ENCODE results near the gene CDR2L.

The CDR2L gene

DNA sequence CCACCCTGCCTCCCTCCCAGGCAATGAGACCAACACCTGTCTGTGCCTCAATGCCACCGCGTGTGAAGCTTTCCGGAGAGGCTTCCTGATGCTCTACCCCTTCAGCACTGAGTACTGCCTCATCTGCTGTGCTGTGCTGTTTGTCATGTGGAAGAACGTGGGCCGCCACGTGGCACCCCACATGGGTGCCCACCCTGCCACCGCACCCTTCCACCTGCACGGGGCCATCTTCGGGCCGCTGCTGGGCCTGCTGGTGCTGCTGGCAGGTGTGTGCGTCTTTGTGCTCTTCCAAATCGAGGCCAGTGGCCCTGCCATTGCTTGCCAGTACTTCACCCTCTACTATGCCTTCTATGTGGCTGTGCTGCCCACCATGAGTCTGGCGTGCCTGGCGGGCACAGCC lies 40.8 kb upstream of the CDR2L start:
- no peak overlapping the region for H3K4me3 ChIP-seq (ENCODE audit: low read depth, low read length)
- in situ Hi-C loops (cut with HindIII; ENCODE audit: low sequenced_read_pairs): no loop called here
- TF ChIP-seq, protein P1, sequence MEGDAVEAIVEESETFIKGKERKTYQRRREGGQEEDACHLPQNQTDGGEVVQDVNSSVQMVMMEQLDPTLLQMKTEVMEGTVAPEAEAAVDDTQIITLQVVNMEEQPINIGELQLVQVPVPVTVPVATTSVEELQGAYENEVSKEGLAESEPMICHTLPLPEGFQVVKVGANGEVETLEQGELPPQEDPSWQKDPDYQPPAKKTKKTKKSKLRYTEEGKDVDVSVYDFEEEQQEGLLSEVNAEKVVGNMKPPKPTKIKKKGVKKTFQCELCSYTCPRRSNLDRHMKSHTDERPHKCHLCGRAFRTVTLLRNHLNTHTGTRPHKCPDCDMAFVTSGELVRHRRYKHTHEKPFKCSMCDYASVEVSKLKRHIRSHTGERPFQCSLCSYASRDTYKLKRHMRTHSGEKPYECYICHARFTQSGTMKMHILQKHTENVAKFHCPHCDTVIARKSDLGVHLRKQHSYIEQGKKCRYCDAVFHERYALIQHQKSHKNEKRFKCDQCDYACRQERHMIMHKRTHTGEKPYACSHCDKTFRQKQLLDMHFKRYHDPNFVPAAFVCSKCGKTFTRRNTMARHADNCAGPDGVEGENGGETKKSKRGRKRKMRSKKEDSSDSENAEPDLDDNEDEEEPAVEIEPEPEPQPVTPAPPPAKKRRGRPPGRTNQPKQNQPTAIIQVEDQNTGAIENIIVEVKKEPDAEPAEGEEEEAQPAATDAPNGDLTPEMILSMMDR (IDR thresholded peaks at IDR 0.05; ENCODE audit: low read depth, low read length, missing control alignments): no peak
- no peak for DNase-seq (ENCODE audit: low read depth)

DNA sequence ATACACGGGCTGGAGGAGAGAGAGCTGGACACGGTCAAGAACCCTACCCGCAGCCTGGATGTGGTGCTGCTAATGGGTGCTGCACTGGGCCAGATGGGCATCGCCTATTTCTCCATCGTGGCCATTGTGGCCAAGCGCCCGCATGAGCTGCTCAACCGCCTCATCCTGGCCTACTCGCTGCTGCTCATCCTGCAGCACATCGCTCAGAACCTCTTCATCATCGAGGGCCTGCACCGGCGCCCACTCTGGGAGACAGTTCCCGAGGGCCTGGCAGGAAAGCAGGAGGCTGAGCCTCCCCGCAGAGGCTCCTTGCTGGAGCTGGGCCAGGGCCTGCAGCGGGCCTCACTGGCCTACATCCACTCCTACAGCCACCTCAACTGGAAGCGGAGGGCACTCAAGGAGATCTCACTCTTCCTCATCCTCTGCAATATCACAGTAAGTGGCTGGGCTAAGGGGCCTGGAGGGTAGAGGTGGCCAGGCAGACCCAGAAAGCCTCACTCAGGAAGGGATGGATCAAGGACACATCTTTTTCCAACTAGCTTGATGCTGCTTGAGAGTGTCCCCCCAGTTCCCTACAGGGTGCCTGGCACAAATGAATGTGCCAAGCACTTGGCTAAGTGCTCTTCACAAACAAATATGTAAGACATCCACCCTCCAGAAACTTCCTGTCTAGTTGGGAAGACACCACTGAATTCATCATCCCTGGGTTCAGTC lies 40.2 kb upstream of the CDR2L start:
- TF ChIP-seq, protein P1 (IDR thresholded peaks at IDR 0.05; ENCODE audit: low read depth, low read length, missing control alignments): no peak
- no peak overlapping the region for H3K4me3 ChIP-seq (ENCODE audit: low read depth, low read length)
- DNase-seq (ENCODE audit: low read depth): no peak
- in situ Hi-C loops (cut with HindIII; ENCODE audit: low sequenced_read_pairs): no loop called here

DNA sequence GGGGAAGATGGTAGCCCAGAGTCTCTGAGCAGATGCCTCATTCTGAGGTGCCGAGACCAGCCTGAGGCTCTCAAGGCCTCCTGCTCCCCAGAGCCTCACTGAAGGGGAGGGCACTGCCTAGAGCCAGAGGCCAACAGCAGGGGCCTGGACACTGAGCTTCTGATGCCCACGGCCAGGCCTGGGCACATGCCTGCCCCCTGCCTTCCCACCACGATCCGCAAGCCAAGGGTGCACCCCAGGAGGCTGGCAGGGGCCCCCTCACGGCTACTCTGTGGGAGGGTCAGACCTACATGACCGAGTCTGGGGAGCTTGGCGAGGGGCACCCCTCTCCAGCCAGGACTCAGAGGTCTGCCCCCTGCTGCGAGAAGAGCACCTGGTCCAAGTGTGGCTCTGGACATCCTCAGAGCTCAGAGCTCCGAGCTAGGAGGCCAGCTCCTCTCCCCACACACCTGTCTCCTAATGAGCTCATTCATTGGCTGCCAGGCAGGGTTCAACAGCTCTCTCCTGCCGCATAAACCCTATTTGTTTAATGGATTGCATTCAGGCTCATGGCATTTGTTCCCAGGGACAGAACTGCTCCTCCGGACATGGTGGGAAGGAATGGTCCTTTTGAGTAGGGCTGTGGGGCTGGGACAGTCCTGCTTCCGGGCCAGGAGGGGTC lies 37.8 kb upstream of the CDR2L start:
- TF ChIP-seq, protein P1 (IDR thresholded peaks at IDR 0.05; ENCODE audit: low read depth, low read length, missing control alignments): no peak

DNA sequence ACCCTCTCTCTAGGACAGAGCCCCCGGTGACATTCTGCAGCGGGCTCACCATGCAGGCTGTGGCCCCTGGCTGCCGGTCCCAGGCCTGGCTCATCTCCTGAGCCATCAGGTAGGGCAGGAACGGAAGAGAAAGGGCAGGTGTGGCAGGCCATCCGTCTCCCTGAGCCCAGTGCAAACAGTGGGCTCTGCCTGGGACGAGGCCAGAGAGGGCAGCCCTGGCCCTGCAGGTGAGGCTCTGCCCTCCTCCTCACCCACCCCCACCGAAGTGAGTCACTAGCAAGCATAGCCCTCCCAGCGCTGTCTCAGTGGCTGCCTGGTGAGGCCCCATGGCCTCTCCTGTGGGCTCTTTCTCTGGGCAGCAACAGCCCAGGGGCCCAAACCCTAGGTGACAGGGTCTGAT lies 37.2 kb upstream of the CDR2L start:
- in situ Hi-C loops (cut with HindIII; ENCODE audit: low sequenced_read_pairs): no loop called here
- TF ChIP-seq, protein P1 (IDR thresholded peaks at IDR 0.05; ENCODE audit: low read depth, low read length, missing control alignments): no peak
- H3K4me3 ChIP-seq (ENCODE audit: low read depth, low read length): no peak overlapping the region
- no peak for DNase-seq (ENCODE audit: low read depth)

More for the DNA sequence above, 37.8 kb upstream of the CDR2L start:
- no peak overlapping the region for H3K4me3 ChIP-seq (ENCODE audit: low read depth, low read length)
- in situ Hi-C loops (cut with HindIII; ENCODE audit: low sequenced_read_pairs): no loop called here
- DNase-seq (ENCODE audit: low read depth): no peak

DNA sequence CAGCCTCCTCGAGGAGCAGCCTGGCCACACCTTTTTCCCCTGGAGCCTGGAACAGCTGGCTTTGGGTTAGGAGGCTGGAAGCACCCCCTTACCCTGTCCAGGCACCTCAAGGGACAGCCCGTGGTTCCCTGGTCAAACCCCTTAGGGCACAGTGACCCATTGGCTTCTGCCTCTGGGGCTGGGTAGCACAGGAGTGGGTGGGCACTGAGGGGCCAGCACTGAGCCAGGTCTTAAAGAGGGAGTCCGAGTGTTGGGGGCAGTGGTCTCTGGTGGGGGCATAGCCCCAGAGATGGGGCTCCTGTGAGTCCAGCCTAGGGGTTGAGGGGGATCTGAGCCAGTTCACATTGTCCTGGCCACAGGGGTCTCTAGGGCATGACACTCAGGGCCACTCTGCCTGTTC lies 36.4 kb upstream of the CDR2L start:
- no peak overlapping the region for H3K4me3 ChIP-seq (ENCODE audit: low read depth, low read length)
- DNase-seq (ENCODE audit: low read depth): no peak
- TF ChIP-seq, protein P1 (IDR thresholded peaks at IDR 0.05; ENCODE audit: low read depth, low read length, missing control alignments): no peak
- in situ Hi-C loops (cut with HindIII; ENCODE audit: low sequenced_read_pairs): no loop called here

DNA sequence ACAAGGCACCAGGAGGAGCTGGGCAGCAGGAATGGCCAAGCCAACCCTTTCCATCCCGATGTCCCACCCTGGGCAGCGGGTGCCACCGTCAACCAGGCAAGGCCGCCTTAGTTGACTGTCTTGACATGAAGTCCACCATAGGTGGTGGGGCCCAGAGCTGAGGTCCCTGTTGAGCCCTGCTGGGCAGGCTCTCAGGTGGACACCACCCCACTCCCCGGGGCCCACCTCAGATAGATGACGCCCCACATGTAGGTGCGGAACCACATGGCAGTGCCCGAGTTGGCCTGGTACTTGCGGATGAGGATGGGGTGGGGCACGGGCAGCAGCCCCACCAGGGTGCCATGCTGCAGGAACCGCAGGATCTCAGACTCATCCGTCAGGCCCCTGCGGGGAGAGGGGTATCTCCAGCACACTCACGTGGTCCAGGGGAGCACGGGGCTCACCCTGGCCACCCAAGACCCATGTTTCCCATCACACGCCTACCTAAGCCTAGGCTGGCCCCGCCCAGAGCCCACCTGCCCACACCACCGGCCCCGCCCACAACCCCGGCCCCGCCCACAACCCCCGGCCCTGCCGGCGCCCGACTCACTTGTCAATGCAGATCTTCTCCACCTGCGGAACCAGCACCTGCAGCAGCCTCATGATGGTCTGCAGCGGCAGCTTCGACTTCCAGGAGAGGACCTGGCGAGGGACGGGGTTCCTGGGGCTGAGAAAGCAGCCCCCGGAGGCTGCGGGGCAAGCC lies 35.6 kb upstream of the CDR2L start:
- H3K4me3 ChIP-seq (ENCODE audit: low read depth, low read length): no peak overlapping the region
- in situ Hi-C loops (cut with HindIII; ENCODE audit: low sequenced_read_pairs): no loop called here
- TF ChIP-seq, protein P1 (IDR thresholded peaks at IDR 0.05; ENCODE audit: low read depth, low read length, missing control alignments): no peak
- DNase-seq (ENCODE audit: low read depth): no peak

All from astrocyte of the cerebellum (primary cell).